SJCRH30 (cell line): ENCODE data around the gene TCEANC. TPM values are rescaled to one million over a fixed set of nuclear protein-coding genes. Genes with fewer than 3 reads are reported as not detected.
"Not testable (repeated sequence)": the region's sequence is repeated elsewhere in the genome, so short reads cannot be mapped to it uniquely, and the experiment has no call there.

Experiments used
- DNase-seq, 2 experiments: peaks; one replicate each; pipeline ENCODE4 v3.0.0-alpha.2; 2015 to 2020
- H3K27ac ChIP-seq: fragments of 250-450 bp; sonication (Bioruptor Pico); 2 replicates; pipeline ENCODE4 v1.5.1; 2020; ENCODE audit warnings: mild to moderate bottlenecking, moderate library complexity
- H3K27me3 ChIP-seq: fragments of 250-450 bp; sonication (Bioruptor Pico); 2 replicates; pipeline ENCODE4 v1.5.1; 2020; ENCODE audit warnings: mild to moderate bottlenecking, moderate library complexity
- H3K36me3 ChIP-seq: fragments of 250-450 bp; sonication (Bioruptor Pico); 2 replicates; pipeline ENCODE4 v1.5.1; 2020; ENCODE audit warnings: mild to moderate bottlenecking, moderate library complexity
- H3K4me1 ChIP-seq: fragments of 250-450 bp; sonication (Bioruptor Pico); 2 replicates; pipeline ENCODE4 v1.5.1; 2020; ENCODE audit warnings: mild to moderate bottlenecking, moderate library complexity
- H3K4me3 ChIP-seq: fragments of 250-450 bp; sonication (Bioruptor Pico); 2 replicates; pipeline ENCODE4 v1.5.1; 2020; ENCODE audit warnings: mild to moderate bottlenecking, moderate library complexity
- H3K9me3 ChIP-seq: fragments of 250-450 bp; sonication (Bioruptor Pico); replicated peaks from 2 replicates; pipeline ENCODE4 v1.5.1; 2020; ENCODE audit warnings: mild to moderate bottlenecking, moderate library complexity
- total RNA-seq: library from RNA; depleted of rRNA; stranded (reverse); fragments of >200 nt; shearing (Covaris generic); gene quantifications from 2 replicates; pipeline ENCODE4 v1.2.3, GENCODE V29; 2014; rRNA removed

The TCEANC gene, protein sequence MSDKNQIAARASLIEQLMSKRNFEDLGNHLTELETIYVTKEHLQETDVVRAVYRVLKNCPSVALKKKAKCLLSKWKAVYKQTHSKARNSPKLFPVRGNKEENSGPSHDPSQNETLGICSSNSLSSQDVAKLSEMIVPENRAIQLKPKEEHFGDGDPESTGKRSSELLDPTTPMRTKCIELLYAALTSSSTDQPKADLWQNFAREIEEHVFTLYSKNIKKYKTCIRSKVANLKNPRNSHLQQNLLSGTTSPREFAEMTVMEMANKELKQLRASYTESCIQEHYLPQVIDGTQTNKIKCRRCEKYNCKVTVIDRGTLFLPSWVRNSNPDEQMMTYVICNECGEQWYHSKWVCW
- total RNA-seq, result 3.0 and 3.5 TPM in 2 replicates

DNA sequence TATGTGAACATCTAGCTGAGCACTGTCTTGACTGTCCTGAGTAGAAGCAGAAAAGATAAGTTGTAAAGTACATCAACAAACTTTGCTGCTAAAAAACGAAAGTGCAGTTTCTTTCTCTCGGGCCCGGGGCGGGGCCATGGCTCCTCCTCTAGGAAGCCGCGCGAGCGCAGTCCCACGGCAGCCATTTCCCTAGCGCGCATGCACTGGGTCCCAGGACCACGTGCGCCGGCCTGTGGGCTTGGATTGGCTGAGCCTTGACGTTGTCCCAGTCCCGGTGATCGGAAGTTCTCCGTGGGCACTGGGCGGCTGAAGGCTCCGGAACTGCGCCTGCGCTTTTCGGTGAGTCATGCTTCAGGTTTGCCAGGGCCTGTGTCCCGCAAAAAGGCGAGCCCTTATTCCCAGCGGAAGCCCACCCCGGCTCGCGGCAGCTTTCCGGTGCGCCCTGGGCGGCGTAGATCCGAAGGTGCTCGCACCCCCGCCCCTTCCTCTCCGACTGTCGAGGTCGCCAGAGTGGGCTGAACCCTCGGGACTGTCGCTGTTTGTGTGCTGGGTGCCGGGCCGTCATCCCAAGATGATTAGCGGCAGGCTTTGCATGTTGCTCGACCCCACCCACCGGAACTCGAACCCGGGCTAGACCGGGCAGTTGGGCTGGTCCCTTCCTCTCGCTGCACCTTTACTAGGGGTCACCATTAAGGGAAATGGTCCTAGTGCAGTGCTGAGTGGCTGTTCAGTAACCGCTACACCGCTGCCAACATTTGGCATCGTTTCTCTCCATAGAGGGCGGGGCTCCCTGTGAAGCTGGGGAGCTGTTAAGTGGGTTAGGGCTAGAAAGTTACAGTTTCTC is at the start of gene TCEANC:
TCEANC (plus strand) TSS at position 292 of the 844 bp plus-strand sequence. CDS start 9,368 bp downstream, outside the sequence.
- peak; percentile 98 to 99 for DNase-seq
- Histone ChIP-seq H3K36me3 (no peaks in the 10 kb centered on the region), H3K27ac (peak within 1 kb of the TSS; percentile 69), H3K9me3 (no peaks in the 10 kb centered on the region), H3K4me3 (peak within 1 kb of the TSS; percentile 67), H3K27me3 (no peaks in the 10 kb centered on the region), H3K4me1 (peaks cover 1% of the 10 kb centered on the region)

- Histone ChIP-seq H3K27ac (no peak overlapping the region), H3K36me3 (no peaks in the 10 kb centered on the region), H3K9me3 (peaks cover 3% of the 10 kb centered on the region; the same call in 1 of the 2 replicates), H3K27me3 (no peaks in the 10 kb centered on the region), H3K4me1 (no peaks in the 10 kb centered on the region), H3K4me3 (no peak overlapping the region)
- DNase-seq, result no peak
Observed at GRCh38 chrX:13605611-13606010, 47.3 kb upstream of the TCEANC start.

GRCh38 chrX:13607331-13607995 is 45.5 kb upstream of the TCEANC start:
- DNase-seq, result no peak
- Histone ChIP-seq H3K27ac (no peak overlapping the region), H3K4me3 (no peak overlapping the region), H3K27me3 (no peaks in the 10 kb centered on the region), H3K4me1 (no peaks in the 10 kb centered on the region), H3K36me3 (no peaks in the 10 kb centered on the region), H3K9me3 (peaks cover 3% of the 10 kb centered on the region; the same call in 1 of the 2 replicates)

DNA sequence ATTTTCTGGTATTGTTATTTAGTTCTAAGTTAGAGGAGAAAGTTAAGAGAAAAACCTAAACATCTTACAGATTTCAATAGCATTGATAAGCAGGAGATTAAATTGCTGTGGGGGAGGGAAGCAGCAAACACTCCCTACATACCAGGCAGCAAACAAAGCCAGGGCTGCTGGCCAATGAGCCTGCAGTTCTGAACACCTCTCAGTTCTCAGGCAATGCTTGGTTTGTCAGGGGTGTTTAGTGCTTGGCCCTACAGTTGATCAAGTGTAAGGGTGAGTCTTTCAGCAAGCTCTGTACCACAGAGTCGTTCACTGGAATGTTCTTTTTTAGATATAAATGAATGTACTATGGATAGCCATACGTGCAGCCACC is 45.0 kb upstream of the TCEANC start:
- H3K9me3 ChIP-seq, result 0 out of 2 replicates have a peak, but pooled peaks cover 3% of the 10 kb centered on the region
- no peak overlapping the region for H3K27ac ChIP-seq
- H3K4me1 ChIP-seq, result no peaks in the 10 kb centered on the region
- no peaks in the 10 kb centered on the region for H3K27me3 ChIP-seq
- no peaks in the 10 kb centered on the region for H3K36me3 ChIP-seq
- H3K4me3 ChIP-seq, result no peak overlapping the region
- DNase-seq, result no peak

DNA sequence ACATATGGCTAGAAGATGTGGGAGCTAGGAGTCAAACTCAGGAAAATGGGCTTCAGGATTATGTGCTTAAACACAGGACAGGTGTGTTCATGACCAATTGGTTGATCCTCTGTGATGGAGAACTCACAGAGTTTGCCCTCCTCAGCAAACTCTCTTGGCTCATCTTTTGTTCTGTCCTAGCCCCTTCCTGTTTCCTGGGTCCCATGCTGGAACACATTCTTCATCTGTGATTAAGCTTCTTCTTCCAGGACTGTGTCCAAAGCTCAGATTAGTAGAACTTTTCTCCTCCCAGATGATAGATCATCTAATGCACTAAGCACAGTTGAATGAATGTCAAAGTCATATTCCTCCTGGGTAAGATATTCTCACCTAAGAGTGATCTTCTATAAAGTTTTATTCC is 38.8 kb upstream of the TCEANC start:
- H3K27ac ChIP-seq, result no peak overlapping the region
- no peaks in the 10 kb centered on the region for H3K4me1 ChIP-seq
- H3K4me3 ChIP-seq, result no peak overlapping the region
- no peaks in the 10 kb centered on the region for H3K27me3 ChIP-seq
- no peaks in the 10 kb centered on the region for H3K9me3 ChIP-seq
- H3K36me3 ChIP-seq, result no peaks in the 10 kb centered on the region
- DNase-seq, result no peak

DNA sequence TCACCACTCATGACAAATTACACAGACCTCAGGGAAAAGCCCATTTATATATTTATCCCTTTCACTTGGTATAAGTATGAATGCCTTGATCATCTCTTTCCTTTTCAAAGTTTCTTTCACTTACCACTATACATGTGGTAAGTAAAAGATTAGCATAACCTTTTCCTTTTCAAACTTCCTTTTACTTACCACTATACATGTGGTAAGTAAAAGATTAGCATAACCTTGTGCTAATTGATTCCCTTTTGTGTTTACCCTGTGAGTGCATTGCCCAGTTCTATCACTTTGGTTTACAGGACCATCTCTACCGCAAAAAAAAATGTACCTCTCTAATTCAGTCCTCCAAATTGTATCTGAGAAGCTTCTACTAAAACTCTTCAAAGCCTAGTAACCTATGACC is 32.7 kb upstream of the TCEANC start:
- H3K27me3 ChIP-seq, result no peaks in the 10 kb centered on the region
- DNase-seq, result no peak
- H3K36me3 ChIP-seq, result no peaks in the 10 kb centered on the region
- no peaks in the 10 kb centered on the region for H3K9me3 ChIP-seq
- H3K4me3 ChIP-seq, result no peak overlapping the region
- H3K4me1 ChIP-seq, result no peaks in the 10 kb centered on the region
- H3K27ac ChIP-seq, result no peak overlapping the region

DNA sequence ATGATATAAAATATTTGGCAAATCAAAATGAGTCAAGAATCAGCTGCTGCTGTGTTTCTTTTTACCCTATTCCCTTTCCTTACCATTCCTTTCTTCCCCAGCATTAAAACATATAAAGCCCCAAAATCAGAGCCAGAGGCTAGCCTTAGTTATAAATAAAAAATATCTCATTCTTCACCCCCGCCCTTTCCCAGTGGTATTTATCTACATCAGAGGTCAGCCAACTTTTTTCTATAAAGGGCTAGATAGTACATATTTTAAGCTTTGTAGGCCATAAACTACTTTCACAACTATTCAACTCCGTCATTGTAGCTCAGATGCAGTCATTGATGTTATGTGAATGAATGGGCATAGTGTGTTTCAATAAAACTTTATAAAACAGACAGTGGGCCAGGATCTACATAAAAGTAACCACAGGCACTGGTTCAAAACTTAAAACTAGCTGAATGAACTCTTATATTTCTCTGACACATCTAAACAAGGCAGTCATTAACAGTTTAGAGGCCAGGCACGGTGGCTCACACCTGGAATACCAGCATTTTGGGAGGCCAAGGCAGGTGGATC is 30.5 kb upstream of the TCEANC start:
- no peak for DNase-seq
- H3K27me3 ChIP-seq, result no peaks in the 10 kb centered on the region
- H3K4me3 ChIP-seq, result no peak overlapping the region

DNA sequence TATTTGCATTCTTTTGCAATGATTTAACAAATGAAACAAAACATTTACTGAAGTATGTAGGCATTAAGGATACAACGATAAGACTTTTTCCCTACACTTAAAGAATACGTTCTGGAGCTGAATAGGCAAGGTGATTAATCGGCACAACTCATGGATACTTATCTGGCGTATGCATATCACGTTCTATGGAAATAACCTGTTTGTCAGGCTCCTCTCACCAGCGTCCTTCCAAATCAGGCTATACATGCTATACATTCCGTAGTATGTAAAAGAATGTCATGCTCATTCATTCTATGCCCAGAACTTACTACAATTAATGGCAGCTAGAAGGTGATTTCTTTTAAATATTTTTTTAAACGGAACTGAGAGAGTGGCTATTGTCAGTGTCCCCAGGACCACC is 25.6 kb upstream of the TCEANC start:
- Histone ChIP-seq H3K27ac (no peak overlapping the region), H3K4me3 (no peak overlapping the region), H3K27me3 (no peaks in the 10 kb centered on the region), H3K36me3 (no peaks in the 10 kb centered on the region), H3K4me1 (no peaks in the 10 kb centered on the region), H3K9me3 (no peaks in the 10 kb centered on the region)
- DNase-seq, result no peak

More for the DNA sequence above, 30.5 kb upstream of the TCEANC start:
- no peak overlapping the region for H3K27ac ChIP-seq
- no peaks in the 10 kb centered on the region for H3K4me1 ChIP-seq
- H3K36me3 ChIP-seq, result no peaks in the 10 kb centered on the region
- H3K9me3 ChIP-seq, result no peaks in the 10 kb centered on the region

- not testable (repeated sequence) for H3K27ac ChIP-seq, H3K27me3 ChIP-seq, H3K4me3 ChIP-seq, H3K4me1 ChIP-seq, H3K36me3 ChIP-seq, DNase-seq, H3K9me3 ChIP-seq
Observed at GRCh38 chrX:13637224-13637623, 15.7 kb upstream of the TCEANC start.

DNA sequence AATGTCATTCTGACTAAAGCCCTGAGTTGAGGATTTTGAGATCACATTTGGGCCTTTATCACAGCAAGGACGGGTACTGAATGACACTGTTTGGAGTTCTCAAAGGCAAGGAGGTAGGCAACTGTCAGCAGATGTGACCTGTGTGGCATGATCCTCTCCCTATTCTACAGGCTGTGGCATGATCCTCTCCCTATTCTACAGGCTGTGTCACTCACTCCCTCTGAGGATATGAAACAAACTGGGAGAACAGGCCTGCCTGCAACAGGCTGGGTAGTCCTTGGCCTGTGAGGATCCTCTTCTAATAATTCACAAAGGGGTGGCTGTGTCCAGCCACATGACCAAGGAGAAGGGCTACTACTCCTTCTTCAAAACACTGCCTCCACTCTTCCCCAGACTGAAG is 14.9 kb upstream of the TCEANC start:
- H3K4me3 ChIP-seq, result no peak overlapping the region
- no peak for DNase-seq
- no peak overlapping the region for H3K27ac ChIP-seq
- H3K36me3 ChIP-seq, result no peaks in the 10 kb centered on the region
- no peaks in the 10 kb centered on the region for H3K27me3 ChIP-seq
- no peaks in the 10 kb centered on the region for H3K4me1 ChIP-seq
- H3K9me3 ChIP-seq, result 0 out of 2 replicates have a peak, but pooled peaks cover 4% of the 10 kb centered on the region

GRCh38 chrX:13638826-13639225 is 14.1 kb upstream of the TCEANC start:
- no peak for DNase-seq
- Histone ChIP-seq H3K36me3 (no peaks in the 10 kb centered on the region), H3K27me3 (no peaks in the 10 kb centered on the region), H3K4me1 (no peaks in the 10 kb centered on the region), H3K27ac (no peak overlapping the region), H3K4me3 (no peak overlapping the region), H3K9me3 (0 out of 2 replicates have a peak, but pooled peaks cover 4% of the 10 kb centered on the region)

DNA sequence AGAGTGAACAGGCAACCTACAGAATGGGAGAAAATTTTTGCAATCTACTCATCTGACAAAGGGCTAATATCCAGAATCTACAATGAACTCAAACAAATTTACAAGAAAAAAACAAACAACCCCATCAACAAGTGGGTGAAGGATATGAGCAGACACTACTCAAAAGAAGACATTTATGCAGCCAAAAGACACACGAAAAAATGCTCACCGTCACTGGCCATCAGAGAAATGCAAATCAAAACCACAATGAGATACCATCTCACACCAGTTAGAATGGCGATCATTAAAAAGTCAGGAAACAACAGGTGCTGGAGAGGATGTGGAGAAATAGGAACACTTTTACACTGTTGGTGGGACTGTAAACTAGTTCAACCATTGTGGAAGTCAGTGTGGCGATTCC is 11.3 kb upstream of the TCEANC start:
- not testable (repeated sequence) for H3K36me3 ChIP-seq, H3K9me3 ChIP-seq, H3K4me3 ChIP-seq, H3K27me3 ChIP-seq, DNase-seq, H3K4me1 ChIP-seq, H3K27ac ChIP-seq

- Histone ChIP-seq H3K4me1 (peaks cover 20% of the 10 kb centered on the region), H3K36me3 (no peaks in the 10 kb centered on the region), H3K27ac (no peak overlapping the region), H3K9me3 (no peaks in the 10 kb centered on the region), H3K27me3 (no peaks in the 10 kb centered on the region), H3K4me3 (no peak overlapping the region)
- DNase-seq, result no peak
Observed at GRCh38 chrX:13645464-13646153, 7.3 kb upstream of the TCEANC start.

DNA sequence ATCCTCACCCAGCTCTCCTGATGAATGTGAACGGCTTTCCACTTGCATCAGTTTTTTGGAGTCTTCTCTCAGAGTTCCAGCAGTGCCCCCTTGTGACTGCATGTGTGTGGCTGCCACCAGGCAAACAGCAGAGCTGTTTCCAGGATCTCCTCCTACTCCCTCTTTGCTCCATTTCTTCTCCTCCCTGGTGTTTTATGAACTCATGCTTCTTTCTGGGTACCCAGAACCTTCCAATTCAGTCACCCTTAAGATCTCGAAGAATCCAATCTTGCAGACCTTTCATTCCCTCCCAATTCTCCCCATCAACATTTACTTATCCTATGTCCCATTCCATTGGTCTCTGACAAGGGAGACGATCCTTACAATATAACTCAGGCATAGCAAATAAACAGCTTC is 6.8 kb upstream of the TCEANC start:
- H3K27ac ChIP-seq, result no peak overlapping the region
- H3K36me3 ChIP-seq, result no peaks in the 10 kb centered on the region
- no peak overlapping the region for H3K4me3 ChIP-seq
- peaks cover 20% of the 10 kb centered on the region for H3K4me1 ChIP-seq
- no peaks in the 10 kb centered on the region for H3K27me3 ChIP-seq
- DNase-seq, result peak; percentile 66 to 81
- H3K9me3 ChIP-seq, result no peaks in the 10 kb centered on the region
